GM21381 (cell line): Measurements from ENCODE around the gene TBC1D17.

Experiments
- ATAC-seq: cut with Tn5 transposase; IDR thresholded peaks from one replicate; pipeline ENCODE4 v1.9.1; 2021; ENCODE audit warnings: mild to moderate bottlenecking, moderate library complexity; ENCODE audit not compliant: unreplicated experiment

Gene TBC1D17

DNA sequence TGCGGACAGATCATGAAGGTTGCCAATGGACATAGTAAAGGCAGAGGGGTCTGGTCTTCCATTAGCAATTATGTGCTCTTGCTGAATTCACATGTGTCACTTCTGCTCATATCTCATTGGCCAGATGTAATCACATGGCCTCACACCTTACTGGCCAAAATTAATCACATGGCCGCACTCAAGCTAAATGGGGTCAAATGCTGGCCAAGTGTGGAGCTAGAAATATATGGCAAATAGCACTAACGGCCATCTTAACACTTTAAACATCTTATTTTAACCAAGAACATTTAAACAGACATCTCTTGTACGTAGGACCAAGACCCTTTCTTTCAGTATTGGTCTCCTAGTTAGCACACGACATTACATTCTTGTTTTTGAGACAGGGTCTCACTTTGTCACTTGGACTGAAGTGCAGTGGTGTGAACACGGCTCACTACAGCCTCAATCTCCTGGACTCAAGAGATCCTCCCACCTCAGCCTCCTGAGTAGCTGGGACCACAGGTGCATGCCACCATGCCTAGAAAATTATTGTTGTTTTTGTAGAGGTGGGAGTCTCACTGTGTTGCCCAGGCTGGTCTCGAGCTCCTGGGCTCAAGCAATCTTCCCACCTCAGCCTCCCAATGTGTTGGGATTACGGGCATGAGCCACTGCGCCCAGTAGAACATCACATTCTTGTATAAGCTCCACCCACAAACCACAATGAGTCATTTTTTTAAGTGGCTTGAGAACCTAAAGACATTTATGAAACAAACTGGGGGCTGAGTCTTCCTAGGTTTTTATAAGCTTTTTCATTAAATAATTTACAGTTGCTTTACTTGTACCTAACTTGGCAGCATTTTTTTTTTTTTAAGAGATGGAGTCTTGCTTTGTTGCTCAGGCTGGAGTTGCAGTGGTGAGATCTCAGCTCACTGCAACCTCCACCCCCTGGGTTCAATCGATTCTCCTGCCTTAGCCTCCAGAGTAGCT, 29.5 kb upstream of the TBC1D17 start:
- no peak for ATAC-seq

DNA sequence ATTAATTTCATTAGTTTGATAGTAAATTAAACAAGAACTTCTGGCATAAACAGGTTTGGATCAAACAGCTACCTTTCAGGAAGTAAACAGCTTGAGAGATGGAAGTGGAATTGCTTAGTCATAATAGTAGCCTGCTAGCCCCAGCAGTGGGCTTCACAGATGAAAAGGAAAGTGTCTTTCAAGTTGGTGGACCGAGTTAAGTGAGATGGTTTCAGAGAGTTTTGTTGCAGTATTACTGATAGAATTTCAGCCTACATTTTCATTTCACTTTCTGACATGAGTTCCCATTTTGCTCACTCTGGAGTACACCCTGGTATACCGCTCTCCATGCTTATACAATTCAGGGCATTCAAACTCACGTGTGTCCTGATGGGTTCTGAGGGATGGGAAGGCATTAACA, 28.6 kb upstream of the TBC1D17 start:
- no peak for ATAC-seq

- no peak for ATAC-seq
These were observed 27.9 kb upstream of the TBC1D17 start for GRCh38 chr19:49849433-49850220.

- no peak for ATAC-seq
These were observed 27.3 kb upstream of the TBC1D17 start for GRCh38 chr19:49850221-49850486.

GRCh38 chr19:49850487-49851342, 26.8 kb upstream of the TBC1D17 start, which contains the start of gene PTOV1:
TSS of gene PTOV1 (plus strand) at chr19:49851159.
- ATAC-seq = peak; percentile 71

- no peak for ATAC-seq
These were observed 25.8 kb upstream of the TBC1D17 start for GRCh38 chr19:49851456-49852259.

GRCh38 chr19:49852631-49853126, 24.8 kb upstream of the TBC1D17 start:
- ATAC-seq = no peak

DNA sequence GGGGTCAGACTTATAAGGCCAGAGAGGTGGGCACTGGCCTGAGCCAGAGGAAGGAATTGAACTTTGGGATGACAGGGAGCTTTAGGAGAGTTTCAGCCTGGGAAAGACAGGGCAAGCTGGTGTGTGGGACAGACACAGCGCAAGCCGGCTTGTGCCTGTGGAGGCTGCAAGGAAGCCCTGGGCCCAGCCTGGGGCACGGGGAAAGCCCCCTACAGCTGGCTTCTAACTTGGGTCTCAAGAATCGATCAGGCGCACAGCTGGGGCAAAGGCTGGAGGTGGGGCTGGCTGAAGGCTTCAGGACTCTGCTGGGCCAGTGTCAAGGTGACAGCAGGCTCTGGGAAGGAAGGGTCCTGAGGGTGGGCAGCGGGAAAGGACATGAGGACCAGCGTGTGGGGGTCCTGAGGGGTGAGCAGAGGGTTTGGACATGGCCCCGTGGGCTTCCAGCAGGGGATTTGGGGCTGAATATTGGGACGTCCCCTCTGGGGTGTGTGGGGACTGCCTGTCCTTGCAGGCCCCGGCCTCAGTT, 23.6 kb upstream of the TBC1D17 start:
- no peak for ATAC-seq

GRCh38 chr19:49854378-49855263, 22.9 kb upstream of the TBC1D17 start:
- no peak for ATAC-seq

GRCh38 chr19:49855277-49855675, 22.2 kb upstream of the TBC1D17 start:
- ATAC-seq = no peak

GRCh38 chr19:49855676-49856573, 21.6 kb upstream of the TBC1D17 start:
- no peak for ATAC-seq

DNA sequence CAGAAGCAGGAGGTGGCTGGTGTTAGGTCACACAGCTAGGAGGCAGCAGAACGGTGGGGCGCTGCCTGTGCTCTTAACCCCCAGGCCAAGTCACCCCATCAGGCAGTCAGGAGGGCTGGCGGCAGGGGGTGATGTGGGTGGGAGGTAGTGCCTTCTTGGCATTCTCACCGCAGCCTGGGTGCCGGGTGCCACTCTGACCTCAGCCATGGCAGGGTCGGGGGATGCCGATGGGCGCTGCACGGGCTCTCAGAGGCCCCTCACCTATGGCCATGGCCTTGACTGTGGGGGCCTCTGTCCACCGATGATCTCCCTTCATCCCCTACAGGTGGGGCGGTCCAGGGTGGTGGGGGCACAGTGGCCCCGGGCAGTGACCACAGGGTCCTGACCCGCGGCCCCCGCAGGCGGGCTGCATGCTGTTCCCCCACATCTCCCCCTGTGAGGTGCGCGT, 20.9 kb upstream of the TBC1D17 start:
- no peak for ATAC-seq

GRCh38 chr19:49857061-49857837, 20.3 kb upstream of the TBC1D17 start:
- no peak for ATAC-seq

GRCh38 chr19:49857838-49858087, 19.7 kb upstream of the TBC1D17 start:
- no peak for ATAC-seq

- ATAC-seq = no peak
These were observed 19.2 kb upstream of the TBC1D17 start for GRCh38 chr19:49858088-49858985.

DNA sequence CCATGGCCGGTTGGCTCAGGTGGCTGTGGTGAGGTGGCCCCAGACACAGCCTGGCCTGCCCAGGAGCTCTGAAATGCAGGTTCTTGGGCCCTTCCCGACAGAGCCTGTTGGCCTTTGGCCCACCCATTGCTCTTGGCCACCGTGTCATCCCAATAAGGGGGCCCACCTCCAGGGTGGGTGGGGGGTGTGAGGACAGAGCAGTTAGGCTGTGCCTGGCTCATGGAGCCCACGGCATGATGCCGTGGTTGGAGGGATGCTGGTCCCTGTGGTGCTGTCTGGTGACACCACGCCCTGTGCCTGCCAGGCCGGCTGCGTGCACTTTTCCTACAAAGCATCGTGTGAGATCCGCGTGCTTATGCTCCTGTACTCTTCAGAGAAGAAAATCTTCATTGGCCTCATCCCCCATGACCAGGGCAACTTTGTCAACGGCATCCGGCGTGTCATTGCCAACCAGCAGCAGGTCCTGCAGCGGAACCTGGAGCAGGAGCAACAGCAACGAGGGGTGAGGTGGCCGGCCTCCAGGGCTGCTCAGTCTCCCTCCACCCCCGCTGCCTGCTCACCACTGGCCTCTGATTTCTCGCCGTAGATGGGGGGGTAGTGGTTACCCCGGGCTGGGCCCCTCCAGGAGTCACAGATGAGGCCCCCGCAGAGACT, 17.7 kb upstream of the TBC1D17 start:
- no peak for ATAC-seq
